GM12892 (cell line): ENCODE measurements around the gene FAM83D.

Experiments
- POLR2A ChIP-seq: IDR thresholded peaks from 2 replicates; pipeline ENCODE4 v1.6.1; 2011; ENCODE audit warnings: low read depth, low read length, control low read depth
- POLR2AphosphoS5 ChIP-seq: IDR thresholded peaks from 2 replicates; pipeline ENCODE4 v1.6.1; 2011; ENCODE audit warnings: low read depth, low read length, control low read depth

DNA sequence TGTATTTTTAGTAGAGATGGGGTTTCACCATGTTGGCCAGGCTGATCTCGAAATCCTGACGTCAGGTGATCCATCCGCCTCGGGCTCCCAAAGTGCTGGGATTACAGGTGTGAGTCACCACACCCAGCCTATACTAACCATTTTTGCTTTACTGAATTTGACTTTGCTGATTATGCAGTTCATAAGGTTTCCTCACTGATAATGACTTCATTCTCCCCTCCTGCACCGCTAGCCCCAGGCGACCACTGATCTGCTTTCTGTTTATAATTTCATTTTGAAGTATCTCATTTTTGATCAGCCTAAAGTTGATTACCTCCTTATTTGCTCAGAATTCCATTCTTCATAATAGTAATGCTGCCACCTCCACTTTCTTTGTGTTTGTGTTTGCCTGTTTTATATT is 48.7 kb upstream of the FAM83D start:
- TF ChIP-seq POLR2AphosphoS5 (no peak), POLR2A (no peak)
